GM13976 (cell line): ENCODE data around the gene DPYSL4.

Source experiments
- DNase-seq: peaks from one replicate; pipeline ENCODE4 v3.0.0; 2012; ENCODE audit warnings: low spot score
- CTCF ChIP-seq: IDR thresholded peaks from 2 replicates; pipeline ENCODE4 v1.5.1; 2012; ENCODE audit warnings: borderline replicate concordance, mild to moderate bottlenecking; ENCODE audit not compliant: insufficient read depth; ENCODE audit errors: extremely low read depth, missing control alignments, control extremely low read depth
- in situ Hi-C: fragments of 300-500 bp; cut with MboI; formaldehyde crosslinking; loops from one replicate; pipeline ENCODE4 v1.12.0; 2022; ENCODE audit warnings: low sequenced_read_pairs, mixed read lengths, inconsistent platforms; ENCODE audit not compliant: unreplicated experiment

The DPYSL4 gene

GRCh38 chr10:132236881-132237280 is 50.1 kb downstream of the DPYSL4 start:
- in situ Hi-C loops: no loop called here
- no peak for DNase-seq
- no peak for TF ChIP-seq CTCF

GRCh38 chr10:132237396-132237795 is 50.6 kb downstream of the DPYSL4 start:
- DNase-seq: no peak
- TF ChIP-seq CTCF: no peak
- in situ Hi-C loops: no loop called here

GRCh38 chr10:132237871-132238270 is 51.1 kb downstream of the DPYSL4 start:
- in situ Hi-C loops: no loop called here
- no peak for TF ChIP-seq CTCF
- no peak for DNase-seq

GRCh38 chr10:132238371-132239125 is 51.8 kb downstream of the DPYSL4 start:
- no peak for DNase-seq
- TF ChIP-seq CTCF: no peak
- in situ Hi-C loops: no loop called here

GRCh38 chr10:132239126-132240031 is 52.6 kb downstream of the DPYSL4 start:
- in situ Hi-C loops: no loop called here
- no peak for TF ChIP-seq CTCF

GRCh38 chr10:132240156-132240555 is 53.4 kb downstream of the DPYSL4 start:
- TF ChIP-seq CTCF: no peak
- DNase-seq: no peak
- in situ Hi-C loops: no loop called here

More at GRCh38 chr10:132239126-132240031, 52.6 kb downstream of the DPYSL4 start:
- no peak for DNase-seq
